Endothelial cell of umbilical vein (primary cell): ENCODE measurements around the gene TBC1D3H.
"Not testable (repeated sequence)": the region's sequence is repeated elsewhere in the genome, so short reads cannot be mapped to it uniquely, and the experiment has no call there.

ENCODE experiments used
- CTCF ChIP-seq, 2 donors: IDR thresholded peaks; 1 replicate in 1 of 2; 2 replicates in 1 of 2; pipeline ENCODE4 v1.5.1; 2011; ENCODE audit warnings: low read length in 2 of 2, mild to moderate bottlenecking in 2 of 2, moderate library complexity in 2 of 2, control low read depth in 1 of 2, inconsistent platforms in 1 of 2, low read depth in 1 of 2; ENCODE audit not compliant: insufficient read depth in 1 of 2; ENCODE audit errors: extremely low read depth in 1 of 2
- EZH2 ChIP-seq: IDR thresholded peaks from 2 replicates; pipeline ENCODE4 v1.6.1; 2012; ENCODE audit warnings: borderline replicate concordance, low read depth, mild to moderate bottlenecking, moderate library complexity, low read length, inconsistent platforms; ENCODE audit not compliant: severe bottlenecking
- JUN ChIP-seq: IDR thresholded peaks from 2 replicates; pipeline ENCODE4 v1.6.1; 2011; ENCODE audit warnings: borderline replicate concordance, low read depth; ENCODE audit not compliant: insufficient read length, insufficient read depth
- POLR2A ChIP-seq: IDR thresholded peaks from 2 replicates; pipeline ENCODE4 v1.6.1; 2012; ENCODE audit warnings: low read depth, mild to moderate bottlenecking, control low read depth, low read length
- POLR2AphosphoS5 ChIP-seq: IDR thresholded peaks from 2 replicates; pipeline ENCODE4 v1.6.1; 2012; ENCODE audit warnings: low read depth, mild to moderate bottlenecking, control low read depth, low read length, moderate library complexity; ENCODE audit not compliant: insufficient read depth

- not testable (repeated sequence) for TF ChIP-seq JUN; EZH2; POLR2AphosphoS5; CTCF (IDR thresholded peaks at IDR 0.05; ENCODE audit: extremely low read depth in 1 of 2, insufficient read depth in 1 of 2, low read depth in 1 of 2, low read length in 2 of 2); POLR2A
Measured at GRCh38 chr17:36428891-36429290, 40.7 kb upstream of the TBC1D3H start.
